G401 (cell line): ENCODE measurements around the gene PKP3. TPM values are rescaled to one million over a fixed set of nuclear protein-coding genes. Genes with fewer than 3 reads are reported as not detected.
"Not testable (repeated sequence)": the region's sequence is repeated elsewhere in the genome, so short reads cannot be mapped to it uniquely, and the experiment has no call there.

Source experiments
- DNase-seq: peaks from one replicate; pipeline ENCODE4 v3.0.0-alpha.2; 2015; ENCODE audit warnings: low spot score
- in situ Hi-C: cut with HindIII; loops from 2 replicates; pipeline ENCODE4 v1.10.0; 2016; ENCODE audit warnings: low sequenced_read_pairs, mixed read lengths
- total RNA-seq: library from RNA; depleted of rRNA; stranded (reverse); fragments of >200 nt; shearing (Covaris generic); gene quantifications from 2 replicates; pipeline ENCODE4 v1.2.3, GENCODE V29; 2014

The PKP3 gene
- total RNA-seq, 1 experiment from 2014 or later, result 1.1 TPM

DNA sequence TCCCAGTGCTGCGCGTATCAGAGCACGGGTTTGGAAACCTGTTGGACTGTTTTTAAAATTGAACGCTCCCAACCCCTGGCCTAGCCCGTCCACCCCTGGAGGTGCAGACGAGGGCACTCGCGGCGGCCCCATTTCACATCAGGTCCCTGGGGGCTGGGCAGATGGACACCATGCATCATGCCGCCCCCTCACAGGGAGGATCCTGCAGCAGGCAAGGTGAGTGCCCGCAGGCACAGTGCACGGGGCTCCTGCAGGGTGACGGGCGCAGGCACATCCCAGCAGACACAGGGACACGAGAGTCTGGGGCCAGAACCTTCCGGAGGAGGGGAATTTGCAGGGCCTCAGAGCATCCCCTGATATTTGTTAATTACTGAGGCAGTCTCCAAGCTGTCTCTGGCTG is 40.5 kb downstream of the PKP3 start:
- in situ Hi-C loops, result no loop called here
- DNase-seq, result no peak

DNA sequence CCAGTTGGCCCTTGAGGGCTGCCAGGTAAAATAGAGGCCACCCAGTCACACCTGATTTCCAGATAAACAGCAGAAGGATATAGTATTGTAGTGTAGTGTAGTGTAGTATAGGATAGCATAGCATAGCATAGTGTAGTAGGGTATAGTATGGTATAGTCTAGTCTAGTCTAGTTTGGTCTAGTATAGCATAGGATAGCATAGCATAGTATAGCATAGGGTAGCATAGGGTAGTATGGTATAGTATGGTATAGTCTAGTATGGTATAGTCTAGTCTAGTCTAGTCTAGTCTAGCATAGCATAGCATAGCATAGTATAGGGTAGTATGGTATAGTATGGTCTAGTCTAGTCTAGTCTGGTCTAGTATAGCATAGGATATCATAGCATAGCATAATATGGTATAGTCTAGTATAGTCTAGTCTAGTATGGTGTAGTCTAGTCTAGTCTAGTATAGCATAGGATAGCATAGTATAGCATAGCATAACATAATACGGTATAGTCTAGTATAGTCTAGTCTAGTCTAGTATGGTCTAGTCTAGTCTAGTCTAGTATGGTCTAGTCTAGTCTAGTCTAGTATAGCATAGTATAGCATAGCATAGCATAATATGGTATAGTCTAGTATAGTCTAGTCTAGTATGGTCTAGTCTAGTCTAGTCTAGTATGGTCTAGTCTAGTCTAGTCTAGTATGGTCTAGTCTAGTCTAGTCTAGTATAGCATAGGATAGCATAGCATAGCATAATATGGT is 41.2 kb downstream of the PKP3 start:
- in situ Hi-C loops, DNase-seq: not testable (repeated sequence)

DNA sequence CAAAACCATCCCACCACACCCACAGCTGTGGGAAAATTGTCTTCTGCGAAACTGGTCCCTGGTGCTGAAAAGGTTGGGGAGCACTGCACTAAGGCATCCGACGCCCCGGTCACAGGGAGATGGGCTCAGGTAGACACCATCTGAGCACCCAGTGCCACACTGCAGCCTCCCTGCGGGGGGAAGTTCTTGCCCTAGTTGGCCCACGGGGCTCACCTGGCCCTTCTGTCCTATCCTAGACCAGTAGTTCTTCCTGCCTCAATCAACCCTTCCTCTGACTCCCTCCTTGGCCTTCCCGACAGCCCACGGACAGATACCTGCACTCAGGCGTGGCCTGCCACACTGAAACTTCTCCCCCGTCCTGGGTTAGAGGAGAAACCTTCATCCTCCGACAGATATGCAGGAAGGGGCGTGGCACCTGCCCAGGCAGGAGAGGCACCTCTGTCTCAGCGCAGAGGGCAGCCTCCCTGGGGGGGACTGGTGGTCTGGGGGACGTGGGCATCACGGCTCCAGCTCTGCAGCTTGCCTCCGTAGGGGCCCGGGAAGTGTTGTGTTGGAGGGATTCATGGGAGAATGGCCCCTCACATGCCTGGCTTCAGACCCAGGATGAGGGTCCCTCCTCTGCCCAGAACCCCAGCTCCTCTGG is 43.3 kb downstream of the PKP3 start:
- DNase-seq, result no peak
- in situ Hi-C loops, result no loop called here

DNA sequence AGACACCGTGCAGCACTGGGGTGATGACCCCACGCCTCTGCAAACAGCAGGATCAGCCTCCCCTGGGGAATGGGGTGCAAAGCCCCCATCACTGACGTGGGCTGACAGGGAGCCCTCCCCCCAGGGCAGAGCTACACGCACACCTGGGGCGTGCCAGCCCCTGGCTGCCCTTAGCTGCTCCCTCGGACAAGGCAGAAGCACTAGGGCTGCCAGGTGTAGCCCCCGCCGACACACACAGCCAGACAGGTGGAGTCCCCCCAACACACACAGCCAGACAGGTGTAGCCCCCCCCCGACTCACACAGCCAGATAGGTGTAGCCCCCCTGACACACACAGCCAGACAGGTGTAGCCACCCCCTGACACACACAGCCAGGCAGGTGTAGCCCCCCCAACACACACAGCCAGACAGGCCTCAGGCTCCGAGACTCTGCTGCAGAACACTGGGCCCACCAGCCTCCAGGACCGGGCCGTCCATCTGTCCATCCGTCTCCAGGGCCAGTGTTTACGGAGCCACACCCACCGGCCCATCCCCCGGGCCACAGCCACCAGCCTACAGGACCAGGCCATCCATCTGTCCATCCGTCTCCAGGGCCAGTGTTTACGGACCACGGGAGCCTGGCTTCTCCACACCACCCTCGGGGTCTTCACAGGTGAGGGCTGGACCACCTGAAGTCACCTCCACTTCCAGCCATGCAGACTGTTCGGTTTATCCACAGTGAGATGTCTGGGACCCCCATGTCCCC is 44.3 kb downstream of the PKP3 start:
- no peak for DNase-seq

DNA sequence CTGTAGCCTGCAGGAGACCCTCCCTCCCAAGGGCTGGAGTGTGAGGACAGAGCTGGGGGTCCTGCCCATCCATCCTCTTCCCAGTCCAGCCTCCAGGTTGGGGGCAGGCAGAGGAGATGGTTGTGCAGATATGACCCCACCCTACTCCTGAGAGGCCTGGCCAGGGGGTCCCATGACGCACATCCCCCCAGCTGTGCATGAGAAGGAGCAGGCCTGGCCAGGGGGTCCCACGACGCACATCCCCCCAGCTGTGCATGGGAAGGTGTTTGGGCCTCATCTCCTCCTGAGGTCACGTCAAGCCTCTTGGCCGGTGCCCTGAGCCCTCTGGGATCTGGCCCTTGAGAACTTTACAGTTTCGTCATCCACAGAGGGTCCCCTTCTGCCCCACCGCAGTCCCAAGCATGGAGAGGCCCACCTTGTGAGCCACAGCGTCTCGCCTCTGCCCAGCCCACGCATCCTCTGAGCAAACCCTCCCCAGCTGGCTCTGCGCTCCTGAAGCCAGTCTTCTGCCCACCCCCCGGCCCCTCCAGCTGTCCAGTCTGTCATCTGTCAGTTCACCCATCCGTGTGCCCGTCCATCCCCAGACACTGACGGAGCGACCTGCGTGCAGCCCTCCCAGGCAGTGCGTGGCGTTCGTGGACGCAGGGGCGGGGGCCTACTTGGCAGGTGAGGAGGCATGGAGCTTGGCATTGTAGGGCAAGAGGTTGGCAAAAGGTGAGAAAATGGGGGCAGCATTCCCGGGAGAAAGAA is 45.5 kb downstream of the PKP3 start:
- no peak for DNase-seq
- in situ Hi-C loops, result no loop called here

More for the DNA sequence above, 44.3 kb downstream of the PKP3 start:
- in situ Hi-C loops, result no loop called here

DNA sequence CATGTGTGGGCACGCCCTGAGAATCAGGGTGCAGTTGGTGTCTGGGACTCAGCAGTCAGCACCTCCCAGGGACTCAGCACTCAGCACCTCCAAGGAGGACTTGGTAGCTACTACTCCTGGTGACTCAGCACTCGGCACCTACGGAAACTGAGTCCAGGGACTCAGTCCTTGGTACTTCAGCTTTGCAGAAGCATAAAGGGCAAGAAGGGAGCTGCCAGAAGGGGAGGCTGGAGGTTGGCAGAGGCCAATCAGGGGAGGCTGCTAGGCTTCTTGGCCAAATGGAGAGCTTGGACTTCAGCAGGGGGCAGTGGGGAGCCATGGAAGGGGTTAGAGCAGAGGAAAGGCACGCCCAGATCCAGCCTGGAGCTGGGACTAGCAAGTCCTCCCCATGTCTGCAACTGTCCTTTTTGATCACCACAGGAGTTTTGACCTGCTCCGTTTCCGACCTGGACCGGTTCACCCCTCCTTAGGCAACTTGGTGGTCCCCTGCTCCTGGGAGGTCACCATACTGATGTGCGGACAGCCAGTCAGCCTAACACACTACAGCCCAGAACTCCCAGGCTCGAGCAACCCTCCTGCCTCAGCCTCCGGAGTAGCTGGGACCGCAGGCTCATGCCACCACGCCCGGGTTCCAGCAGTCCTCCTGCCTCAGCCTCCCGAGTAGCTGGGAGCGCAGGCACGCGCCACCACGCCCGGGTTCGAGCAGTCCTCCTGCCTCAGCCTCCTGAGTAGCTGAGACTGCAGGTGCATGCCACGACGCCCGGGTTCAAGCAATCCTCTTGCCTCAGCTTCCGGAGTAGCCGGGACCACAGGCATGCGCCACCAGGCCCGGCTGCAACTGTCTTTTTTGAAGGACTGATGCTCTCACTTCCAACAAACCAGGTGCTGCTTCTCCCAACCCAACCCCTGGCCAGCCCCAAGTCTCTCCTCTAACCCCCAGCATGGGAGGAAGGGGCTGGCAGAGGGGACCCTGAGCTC is 46.3 kb downstream of the PKP3 start:
- in situ Hi-C loops, result no loop called here
- no peak for DNase-seq

DNA sequence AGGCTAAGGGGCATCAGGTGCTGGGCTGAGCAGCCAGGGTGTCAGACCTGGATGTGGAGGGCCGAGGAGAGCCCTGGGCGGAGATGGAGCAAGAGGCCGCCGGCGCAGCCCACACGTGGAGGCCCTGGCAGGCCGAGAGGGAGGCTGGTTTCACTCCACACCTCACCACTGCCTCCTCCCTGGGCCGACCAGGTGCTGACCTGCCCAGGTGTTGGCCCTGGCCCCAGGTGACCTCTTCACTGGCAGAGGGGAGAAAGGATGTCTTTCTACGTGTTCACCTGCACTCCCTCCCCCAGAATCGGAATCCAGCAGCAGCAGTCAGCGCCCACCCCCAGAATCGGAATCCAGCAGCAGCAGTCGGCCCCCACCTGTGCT is 47.0 kb downstream of the PKP3 start:
- in situ Hi-C loops, result no loop called here
- DNase-seq, result no peak

DNA sequence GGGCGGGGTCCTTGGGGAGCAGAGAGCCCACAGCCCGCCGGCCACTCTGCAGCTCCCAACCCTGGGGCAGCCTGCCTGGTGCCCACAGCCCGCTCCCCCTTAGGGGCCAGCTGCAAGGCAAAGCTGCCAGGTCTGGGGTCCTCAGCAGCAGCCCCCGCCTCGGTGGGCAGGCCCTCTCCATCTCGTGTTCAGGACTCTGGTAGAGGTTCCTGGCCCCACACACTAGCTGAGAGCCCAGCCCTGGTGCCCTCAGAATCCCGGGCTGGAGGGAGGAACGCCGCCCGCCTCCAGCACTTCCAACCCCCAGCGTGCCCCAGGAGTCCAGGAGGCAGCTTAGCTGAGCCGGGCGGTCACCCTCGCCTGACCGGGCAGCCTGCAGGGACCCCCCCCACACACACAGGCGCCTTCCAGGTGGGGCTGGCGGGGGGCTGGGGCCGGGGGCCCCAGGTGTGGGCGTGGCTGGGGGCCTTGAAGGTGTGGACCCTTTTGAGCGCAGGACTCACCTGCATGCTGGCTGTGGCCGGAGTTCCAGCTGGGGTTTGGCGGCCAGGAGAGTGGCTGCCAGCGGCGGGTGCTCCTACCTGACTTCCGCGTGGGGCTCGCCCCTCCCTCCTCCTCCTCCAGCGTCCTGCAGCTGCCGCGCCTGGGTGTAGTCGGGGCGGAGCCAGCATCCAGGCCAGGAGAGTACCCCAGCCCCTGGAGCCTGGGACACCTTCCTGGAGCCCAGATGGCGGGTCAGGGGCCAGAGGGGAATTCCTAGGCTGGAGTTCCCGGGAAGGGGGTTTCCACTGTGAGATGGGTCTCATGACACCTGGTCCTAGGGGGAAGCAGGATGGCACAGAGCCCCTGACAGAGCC is 47.6 kb downstream of the PKP3 start, which contains the start of gene ANO9:
Gene ANO9 (minus strand): TSS at position 594 of the 857 bp plus-strand sequence. CDS start 85 bp downstream, at position 509.
- no peak for DNase-seq
- in situ Hi-C loops, result no loop called here

DNA sequence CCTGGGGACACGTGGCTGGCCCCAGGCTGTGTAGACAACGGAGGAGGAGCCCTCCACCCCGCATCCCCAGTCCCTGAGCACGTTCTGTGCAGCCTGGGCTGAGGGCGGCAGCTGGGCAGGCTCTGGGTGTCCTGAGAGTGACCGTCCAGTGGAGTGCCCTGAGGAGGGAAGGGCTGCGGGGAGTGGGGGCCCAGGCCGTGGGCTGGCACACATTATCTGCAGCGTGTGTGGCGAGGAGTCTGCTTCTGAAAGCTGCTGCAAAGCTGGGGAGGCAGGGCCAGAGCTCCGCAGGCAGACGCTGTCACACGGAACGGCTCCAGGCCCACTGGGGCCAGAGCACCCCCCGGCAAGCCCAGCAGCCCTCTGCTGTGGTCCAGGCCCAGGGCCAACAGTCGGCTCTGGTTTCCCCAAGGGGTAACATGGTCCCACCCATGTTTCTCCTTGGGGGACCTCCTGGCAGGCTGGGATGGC is 48.6 kb downstream of the PKP3 start:
- in situ Hi-C loops, result no loop called here
- DNase-seq, result no peak

DNA sequence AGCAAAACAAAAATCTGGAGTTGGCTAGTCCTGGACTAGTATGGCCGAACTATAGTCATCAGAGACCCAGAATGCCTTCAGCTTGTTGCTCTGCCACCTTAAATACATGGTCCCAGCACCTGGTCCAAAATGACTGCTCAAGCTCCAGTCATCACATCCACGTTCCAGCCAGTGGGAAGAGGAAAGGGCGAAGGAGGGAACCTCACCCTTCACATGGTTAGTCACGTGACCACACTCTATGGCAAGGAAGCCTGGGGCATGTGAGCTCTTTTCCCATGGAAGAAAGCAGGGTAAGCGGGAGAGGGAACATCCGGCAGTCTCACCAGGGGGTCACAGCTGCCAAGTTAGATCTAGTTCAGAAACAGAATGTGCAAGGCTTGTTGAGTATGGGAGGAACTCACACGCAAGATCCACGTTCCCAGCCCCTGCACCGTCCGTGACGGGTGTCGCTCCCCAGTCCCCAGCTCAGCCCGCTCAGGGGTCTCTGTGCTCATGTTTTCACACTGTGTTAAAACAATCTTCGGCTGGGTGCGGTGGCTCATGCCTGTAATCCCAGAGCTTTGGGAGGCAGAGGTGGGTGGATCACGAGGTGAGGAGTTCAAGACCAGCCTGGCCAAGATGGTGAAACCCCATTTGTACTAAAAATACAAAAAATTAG is 49.7 kb downstream of the PKP3 start:
- in situ Hi-C loops, result no loop called here
- DNase-seq, result no peak

DNA sequence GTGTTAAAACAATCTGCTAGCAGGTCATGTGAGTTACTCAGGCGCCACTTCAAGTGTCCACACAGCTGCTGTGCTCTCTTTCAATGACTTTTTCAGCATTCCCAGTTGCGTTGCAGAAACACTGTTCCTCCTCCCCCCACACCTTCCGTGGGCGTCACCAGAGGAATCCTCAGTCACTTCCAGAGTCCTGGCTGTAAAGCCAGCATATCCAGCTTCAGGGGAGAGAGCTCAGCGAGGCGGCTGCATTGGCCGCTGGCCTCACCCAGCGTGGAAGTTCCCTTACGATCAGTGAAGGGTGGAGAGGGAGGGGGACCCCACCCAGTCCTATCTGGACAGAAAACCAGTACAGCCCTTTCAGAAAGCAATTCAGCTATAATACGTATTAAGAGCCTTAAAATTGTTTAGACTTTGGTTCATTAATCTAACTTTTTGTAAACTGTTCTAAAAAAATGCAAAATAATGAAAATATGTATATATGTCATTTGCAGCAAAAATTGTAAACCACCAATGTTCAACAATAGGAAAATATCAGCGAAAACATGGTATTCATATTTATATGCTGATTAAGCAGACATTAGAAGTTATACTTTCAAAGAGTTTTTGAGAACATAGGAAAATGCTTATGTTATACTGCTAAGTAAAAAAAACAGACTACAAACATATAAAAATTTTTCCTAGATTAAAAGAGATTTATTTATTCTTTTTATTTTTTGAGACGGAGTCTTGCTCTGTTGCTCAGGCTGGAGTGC is 50.6 kb downstream of the PKP3 start:
- DNase-seq, result no peak
- in situ Hi-C loops, result no loop called here

DNA sequence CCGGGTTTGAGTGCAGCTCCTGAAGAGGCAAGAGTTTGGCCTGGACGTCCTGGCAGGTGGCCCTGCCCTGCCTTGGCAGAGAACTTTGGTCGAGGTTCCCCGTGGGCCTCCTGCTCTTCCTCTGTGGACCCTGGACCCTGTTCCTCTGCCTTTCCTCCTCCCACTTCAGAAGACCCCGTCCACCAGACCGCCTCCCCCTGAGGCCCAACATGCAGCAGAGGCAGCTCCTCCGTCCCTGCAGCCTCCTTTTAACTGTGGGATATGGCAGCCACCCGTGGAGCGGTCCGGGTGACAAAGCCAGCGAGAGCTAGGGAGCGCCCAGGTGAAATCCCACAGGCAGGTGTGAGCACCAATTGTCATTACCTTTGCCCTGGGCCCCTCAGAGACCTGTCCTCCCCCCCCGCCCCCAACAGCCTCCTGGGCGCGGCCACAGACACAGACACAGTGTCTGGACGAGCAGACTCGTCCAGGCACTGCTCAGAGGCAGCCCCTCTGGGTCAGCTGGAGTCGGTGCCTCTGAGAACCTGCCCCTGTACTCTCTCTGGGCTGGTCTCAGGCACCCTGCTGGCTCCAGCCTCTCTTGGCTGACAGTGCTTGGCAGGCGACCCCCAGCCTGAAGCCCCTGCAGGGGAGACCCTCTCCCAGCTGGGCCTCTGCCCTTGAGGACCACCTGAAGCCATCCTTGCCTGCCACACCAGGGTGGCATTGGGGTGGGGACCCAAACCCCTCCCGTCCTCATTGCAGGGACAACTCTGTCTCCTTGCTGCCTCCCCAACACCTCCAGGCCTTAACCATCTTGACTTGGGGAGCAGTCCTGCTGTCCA is 52.0 kb downstream of the PKP3 start:
- DNase-seq, result no peak
- in situ Hi-C loops, result no loop called here

DNA sequence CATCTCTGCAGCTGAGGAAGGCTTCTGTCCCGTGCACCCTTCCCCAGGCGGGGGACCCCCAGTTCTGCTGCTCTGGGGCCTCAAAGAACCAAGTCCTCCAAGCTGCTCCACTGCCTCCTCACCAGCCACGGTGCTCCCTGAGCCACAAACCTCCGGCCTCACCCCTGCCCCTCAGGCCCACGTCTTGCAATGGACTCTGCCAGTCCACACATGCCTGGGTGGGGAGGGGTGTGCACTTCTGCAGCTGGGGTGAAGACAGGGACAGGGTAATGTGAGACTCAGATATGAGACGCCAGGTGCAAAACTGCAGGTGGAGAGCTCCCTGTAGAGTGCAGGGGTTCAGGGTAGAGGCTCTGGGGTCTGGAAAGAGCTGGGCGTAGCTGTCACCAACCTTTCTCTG is 52.9 kb downstream of the PKP3 start:
- in situ Hi-C loops, result no loop called here
- no peak for DNase-seq

DNA sequence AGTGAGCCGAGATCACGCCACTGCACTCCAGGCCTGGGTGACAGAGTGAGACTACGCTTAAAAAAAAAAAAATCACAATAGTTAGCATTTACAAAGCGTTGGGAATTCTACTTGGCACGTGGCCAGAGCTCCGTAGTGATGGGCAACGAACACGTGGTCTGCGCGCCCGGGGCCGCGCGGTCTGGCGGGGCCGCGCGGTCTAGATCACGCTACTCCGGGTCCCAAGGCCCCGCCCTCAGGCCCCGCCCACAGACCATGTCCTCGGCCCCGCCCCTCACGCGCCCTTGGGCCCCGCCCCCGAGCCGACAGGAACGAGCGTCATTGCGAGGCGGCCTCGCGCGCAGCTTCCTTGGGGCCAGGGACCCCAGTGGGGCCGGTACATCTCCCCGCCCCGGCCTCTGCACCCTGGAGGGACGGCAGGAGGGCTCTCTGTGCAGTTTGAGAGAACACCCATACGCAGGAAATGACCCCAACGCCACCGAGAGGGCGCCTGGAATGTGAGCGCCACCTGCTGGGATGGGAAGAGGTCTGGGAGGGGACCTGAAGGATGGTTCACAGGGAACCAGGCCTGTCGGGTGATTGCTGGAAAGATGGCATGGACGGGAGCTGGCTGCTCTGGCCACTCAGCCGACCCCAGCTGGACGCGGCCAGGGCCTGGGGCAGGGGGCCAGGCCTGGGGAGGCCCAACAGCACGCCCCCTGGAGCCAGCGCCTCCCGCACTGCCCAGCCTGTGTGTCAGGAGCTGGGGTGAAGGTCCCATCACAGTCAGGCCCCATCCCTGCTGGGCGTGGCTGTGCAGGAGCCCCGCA is 54.1 kb downstream of the PKP3 start:
- in situ Hi-C loops, result no loop called here

More for the DNA sequence above, 54.1 kb downstream of the PKP3 start:
- DNase-seq, result peak; percentile 92
